ENCODE results near the gene TM2D1.

DNA sequence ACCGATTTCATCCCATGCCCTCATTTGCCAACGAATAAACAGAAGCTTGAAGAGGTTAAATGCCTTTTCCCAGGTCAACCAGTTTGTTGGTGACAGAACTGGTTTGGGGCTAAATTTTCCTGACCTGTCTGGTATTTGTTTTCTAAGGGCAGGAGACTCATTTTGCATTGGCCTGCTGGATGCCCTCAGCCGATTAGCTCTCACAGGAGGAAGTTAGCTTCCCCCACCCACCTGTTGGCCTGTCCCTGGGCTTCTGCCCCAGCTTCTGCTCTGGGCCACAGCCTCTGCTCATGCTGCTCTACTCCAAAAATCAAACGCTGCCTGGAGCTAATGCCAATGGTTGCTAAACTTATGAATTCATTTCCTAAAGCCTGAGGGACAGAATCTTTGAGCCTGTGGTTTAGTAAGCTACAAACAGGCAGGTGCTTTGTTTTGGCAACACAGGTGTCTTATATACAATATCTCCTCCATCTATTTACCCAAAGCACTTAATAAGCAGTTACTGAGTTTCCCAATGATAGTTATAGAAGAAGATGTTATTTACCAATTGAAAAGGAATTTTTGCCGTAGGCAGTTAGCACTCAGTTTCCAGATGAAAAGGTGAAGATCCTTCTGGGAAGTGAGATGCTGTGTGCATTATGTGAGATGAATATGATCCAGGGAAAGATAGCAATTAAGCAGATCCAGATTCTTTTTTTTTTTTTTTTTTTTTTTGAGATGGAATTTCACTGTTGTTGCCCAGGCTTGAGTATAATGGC, 82.3 kb downstream of the TM2D1 start:
- TF ChIP-seq, protein P1, sequence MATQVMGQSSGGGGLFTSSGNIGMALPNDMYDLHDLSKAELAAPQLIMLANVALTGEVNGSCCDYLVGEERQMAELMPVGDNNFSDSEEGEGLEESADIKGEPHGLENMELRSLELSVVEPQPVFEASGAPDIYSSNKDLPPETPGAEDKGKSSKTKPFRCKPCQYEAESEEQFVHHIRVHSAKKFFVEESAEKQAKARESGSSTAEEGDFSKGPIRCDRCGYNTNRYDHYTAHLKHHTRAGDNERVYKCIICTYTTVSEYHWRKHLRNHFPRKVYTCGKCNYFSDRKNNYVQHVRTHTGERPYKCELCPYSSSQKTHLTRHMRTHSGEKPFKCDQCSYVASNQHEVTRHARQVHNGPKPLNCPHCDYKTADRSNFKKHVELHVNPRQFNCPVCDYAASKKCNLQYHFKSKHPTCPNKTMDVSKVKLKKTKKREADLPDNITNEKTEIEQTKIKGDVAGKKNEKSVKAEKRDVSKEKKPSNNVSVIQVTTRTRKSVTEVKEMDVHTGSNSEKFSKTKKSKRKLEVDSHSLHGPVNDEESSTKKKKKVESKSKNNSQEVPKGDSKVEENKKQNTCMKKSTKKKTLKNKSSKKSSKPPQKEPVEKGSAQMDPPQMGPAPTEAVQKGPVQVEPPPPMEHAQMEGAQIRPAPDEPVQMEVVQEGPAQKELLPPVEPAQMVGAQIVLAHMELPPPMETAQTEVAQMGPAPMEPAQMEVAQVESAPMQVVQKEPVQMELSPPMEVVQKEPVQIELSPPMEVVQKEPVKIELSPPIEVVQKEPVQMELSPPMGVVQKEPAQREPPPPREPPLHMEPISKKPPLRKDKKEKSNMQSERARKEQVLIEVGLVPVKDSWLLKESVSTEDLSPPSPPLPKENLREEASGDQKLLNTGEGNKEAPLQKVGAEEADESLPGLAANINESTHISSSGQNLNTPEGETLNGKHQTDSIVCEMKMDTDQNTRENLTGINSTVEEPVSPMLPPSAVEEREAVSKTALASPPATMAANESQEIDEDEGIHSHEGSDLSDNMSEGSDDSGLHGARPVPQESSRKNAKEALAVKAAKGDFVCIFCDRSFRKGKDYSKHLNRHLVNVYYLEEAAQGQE (IDR thresholded peaks at IDR 0.05; ENCODE audit: borderline replicate concordance), result no peak
- TF ChIP-seq POLR2AphosphoS5 (IDR thresholded peaks at IDR 0.05) (no peak), SMC3 (conservative IDR thresholded peaks at IDR 0.05; ENCODE audit: poor library complexity) (no peak)
- TF ChIP-seq, protein P2, sequence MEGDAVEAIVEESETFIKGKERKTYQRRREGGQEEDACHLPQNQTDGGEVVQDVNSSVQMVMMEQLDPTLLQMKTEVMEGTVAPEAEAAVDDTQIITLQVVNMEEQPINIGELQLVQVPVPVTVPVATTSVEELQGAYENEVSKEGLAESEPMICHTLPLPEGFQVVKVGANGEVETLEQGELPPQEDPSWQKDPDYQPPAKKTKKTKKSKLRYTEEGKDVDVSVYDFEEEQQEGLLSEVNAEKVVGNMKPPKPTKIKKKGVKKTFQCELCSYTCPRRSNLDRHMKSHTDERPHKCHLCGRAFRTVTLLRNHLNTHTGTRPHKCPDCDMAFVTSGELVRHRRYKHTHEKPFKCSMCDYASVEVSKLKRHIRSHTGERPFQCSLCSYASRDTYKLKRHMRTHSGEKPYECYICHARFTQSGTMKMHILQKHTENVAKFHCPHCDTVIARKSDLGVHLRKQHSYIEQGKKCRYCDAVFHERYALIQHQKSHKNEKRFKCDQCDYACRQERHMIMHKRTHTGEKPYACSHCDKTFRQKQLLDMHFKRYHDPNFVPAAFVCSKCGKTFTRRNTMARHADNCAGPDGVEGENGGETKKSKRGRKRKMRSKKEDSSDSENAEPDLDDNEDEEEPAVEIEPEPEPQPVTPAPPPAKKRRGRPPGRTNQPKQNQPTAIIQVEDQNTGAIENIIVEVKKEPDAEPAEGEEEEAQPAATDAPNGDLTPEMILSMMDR (IDR thresholded peaks at IDR 0.05; ENCODE audit: poor library complexity, severe bottlenecking), result no peak

Data from neural cell (in vitro differentiated cells).